CD4-positive, alpha-beta T cell treated with Interleukin-1 beta for 1 hour (primary cell): ENCODE measurements around the gene B3GNT8.
"Not testable (repeated sequence)": the region's sequence is repeated elsewhere in the genome, so short reads cannot be mapped to it uniquely, and the experiment has no call there.

ENCODE experiments used
- DNase-seq, 2 donors: peaks; one replicate each; pipeline ENCODE4 v3.0.0-alpha.2; 2020 to 2022

B3GNT8 gene

DNA sequence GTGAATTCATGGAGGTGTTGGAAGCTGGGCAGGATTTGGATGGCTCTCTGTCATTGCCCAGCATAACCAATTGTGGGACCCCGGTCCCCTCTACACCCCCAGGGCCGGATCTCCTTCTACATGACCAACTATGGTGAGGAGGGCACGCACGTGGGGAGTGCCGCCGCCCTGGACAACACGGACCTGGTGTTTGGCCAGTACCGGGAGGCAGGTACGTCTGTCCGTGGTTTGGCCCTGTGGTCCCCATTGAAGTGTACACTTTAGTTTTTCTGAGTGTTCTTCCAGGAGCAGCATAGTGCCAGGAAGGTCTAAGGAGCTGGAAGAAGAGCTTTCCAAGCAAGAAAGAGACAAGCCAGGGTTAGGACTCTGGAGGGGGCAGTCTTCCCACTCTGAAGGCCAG is 13.2 kb downstream of the B3GNT8 start:
- DNase-seq: no peak

DNA sequence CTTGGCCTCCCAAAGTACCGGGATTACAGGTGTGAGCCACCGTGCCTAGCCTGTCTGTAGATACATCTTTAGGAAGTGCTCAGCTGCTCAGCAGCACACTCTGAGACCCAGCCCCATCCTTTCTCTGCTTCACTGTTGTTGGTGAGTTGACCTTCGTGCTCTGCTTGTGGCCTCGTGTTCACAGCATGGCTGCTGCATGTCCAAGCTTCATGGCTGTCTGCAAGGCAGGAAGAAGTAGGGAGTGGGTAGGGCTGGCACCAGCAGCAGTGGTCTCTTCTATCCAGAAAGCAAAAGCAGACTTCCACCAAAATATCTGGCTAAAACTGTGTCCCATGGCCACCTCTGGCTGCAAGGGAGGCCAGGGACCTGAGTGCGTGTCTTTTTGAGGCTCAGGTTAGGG is 14.2 kb downstream of the B3GNT8 start:
- DNase-seq: no peak

DNA sequence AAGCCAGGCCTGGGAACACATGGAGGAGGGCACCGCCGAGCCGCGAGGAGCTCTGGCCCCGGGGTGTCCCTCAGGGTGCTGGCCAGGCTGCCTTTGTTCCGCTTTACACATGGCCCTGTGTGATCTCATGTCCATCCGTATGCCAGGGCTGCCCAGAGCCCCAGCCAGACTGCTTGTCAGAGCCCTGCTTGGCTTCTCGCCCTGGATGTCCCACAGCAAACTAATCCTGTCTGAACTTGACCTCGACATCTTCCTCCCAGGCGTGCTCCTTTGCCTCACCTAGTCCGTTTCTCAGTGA is 15.3 kb downstream of the B3GNT8 start:
- DNase-seq: no peak

DNA sequence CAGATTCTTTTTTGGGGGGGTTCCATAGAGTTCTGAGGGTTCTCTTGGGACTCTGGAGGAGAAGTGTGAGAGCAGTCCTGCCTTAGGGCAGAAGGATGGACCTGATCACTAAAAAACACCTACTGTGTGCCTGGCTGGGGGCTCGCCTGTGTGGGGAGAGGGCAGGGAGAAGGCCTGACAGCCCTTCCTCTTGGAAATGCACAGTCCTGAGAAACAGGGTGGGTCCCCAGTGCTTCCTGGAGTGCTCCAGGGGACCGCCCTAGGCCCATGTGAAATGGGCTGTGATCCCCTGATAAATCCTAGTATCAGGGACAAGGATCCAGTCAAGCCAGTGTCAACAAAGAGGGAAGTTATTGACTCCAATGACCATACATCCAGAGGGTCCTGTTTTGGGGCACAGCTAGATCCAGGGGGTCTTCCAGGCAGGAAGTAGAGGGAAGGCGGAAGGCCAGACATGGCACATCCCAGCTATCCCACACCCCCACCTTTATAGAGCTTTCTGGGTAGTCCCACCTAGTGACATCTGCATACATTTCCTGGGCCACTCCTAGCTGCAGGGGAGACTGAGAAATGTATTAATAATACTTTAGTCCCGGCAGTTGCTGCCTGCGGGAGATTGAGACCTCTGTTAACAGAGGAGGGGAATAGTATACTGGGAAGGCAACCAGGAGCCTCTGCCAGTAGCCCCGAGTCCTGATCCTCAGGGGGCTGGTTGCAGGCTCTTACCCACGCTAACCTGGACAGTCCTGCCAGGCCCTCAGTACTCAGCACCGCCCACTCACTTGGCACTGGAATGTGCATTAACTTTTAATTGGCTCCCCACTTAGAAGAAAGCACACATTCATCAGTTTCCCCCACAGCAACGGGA is 15.8 kb downstream of the B3GNT8 start:
- DNase-seq: no peak

DNA sequence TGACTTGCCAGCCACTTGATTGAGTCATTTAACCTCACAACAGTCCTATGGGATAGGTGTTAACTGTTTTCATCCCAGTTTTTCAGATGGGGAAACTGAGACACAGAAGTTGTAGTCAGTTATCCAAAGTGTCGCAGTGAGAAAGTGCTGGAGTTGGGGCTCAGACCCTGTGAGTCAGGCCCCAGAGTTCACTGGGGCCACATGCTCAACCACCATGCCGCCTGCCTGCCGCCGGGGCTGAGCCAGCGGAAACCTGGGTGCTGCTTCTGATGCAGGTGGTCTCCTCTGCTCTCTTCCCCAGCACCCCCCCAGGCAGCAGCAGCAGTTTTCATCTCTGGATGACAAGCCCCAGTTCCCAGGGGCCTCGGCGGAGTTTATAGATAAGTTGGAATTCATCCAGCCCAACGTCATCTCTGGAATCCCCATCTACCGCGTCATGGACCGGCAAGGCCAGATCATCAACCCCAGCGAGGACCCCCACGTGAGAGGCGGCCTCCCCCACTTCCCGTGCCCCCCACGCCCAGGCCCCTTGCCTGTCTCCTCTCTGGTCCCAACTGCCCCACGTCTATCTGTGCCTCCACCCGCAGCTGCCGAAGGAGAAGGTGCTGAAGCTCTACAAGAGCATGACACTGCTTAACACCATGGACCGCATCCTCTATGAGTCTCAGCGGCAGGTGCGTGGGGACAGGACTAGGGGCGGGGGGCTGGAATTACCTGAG is 16.7 kb downstream of the B3GNT8 start:
- no peak for DNase-seq

DNA sequence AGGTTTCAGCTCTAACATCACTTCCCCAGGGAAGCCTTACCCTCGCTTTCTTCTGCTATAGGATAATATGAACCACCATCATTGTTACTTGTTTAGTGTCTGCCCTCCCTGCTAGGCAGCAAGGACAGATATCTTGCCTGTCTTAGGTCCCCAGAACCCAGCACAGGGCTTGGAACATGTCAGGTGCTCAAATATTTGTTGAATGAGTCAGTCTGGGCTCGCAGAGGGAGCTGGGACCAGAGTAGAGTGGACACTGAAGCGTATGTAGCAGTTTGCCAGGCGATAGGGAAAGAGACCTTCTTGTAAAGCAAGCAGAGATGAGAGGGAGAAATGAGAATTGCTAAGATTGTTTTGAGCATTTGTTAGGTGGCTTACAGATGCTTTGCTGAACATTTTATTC is 17.9 kb downstream of the B3GNT8 start:
- DNase-seq: peak in 1 of 2 donors; percentile 13

DNA sequence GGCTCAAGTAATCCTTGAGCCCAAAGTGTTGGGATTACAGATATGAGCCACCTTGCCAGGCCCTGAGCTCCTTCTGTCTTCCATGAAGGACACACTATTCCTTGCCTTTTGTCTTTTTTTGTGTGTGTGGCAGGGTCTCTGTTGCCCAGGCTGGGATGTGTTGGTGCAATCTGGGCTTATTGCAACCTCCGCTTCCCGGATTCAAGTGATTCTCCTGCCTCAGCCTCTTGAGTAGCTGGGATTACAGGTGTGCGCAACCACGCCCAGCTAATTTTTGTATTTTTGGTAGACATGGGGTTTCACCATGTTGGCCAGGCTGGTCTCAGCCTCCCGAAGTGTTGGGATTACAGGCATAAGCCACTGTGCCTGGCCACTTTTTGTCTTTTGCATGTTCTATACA is 18.3 kb downstream of the B3GNT8 start:
- not testable (repeated sequence) for DNase-seq

DNA sequence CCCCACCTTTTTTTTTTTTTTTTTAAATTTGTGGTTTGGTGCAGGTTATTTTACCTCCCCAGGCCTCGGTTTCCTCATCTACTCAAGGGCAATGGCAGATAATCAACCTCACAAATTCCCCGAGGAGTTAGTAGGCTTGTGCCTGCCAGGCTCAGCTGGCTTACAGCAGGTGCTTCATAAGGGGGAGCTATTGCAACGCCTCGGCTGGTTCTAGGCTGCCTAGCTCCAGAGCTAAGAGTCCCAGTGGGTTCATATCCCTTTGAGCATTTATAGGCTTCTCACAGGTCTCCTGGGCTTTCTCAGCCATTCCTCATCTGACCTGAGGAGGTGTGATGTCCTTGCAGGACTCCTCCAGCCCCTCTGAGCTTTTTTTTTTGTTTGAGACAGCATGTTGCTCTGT is 18.9 kb downstream of the B3GNT8 start:
- no peak for DNase-seq

DNA sequence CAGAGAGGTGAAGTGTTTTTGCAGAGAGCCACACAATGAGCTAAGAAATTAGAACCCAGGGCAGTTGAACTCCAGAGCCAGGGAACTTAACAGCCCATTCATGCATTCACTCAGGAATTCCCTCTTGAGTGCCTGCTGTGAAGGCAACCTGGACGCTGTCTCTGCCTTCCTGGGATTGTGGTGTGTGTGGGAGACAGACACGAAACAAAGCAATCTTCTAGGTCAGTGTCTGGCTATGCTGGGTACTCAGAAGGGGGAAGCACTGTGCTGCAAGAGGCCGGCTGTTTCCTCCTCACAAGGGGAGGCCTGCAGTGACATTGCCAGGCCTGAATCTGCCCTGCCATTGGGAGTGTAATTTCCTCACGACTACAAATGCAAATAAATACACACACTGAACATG is 19.9 kb downstream of the B3GNT8 start:
- no peak for DNase-seq

DNA sequence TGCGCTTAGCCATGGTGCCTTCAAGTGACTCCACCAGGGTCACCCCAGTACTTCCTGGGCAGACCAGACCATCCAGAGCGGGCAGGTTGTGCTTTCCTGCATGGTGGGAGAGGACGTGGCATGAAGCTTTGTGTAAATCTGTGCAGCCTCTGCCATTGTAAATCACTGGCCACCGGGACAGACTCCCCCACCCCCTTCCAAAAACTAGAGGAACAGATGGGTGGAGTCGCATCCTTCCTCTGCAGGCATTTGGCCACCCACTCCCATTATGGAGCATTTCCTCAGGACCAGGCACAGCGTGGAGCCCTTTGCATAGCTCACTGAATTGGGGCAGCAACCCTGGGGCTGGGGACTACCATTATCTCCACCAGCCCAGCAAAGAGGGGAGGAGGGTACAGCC is 21.4 kb downstream of the B3GNT8 start:
- no peak for DNase-seq

DNA sequence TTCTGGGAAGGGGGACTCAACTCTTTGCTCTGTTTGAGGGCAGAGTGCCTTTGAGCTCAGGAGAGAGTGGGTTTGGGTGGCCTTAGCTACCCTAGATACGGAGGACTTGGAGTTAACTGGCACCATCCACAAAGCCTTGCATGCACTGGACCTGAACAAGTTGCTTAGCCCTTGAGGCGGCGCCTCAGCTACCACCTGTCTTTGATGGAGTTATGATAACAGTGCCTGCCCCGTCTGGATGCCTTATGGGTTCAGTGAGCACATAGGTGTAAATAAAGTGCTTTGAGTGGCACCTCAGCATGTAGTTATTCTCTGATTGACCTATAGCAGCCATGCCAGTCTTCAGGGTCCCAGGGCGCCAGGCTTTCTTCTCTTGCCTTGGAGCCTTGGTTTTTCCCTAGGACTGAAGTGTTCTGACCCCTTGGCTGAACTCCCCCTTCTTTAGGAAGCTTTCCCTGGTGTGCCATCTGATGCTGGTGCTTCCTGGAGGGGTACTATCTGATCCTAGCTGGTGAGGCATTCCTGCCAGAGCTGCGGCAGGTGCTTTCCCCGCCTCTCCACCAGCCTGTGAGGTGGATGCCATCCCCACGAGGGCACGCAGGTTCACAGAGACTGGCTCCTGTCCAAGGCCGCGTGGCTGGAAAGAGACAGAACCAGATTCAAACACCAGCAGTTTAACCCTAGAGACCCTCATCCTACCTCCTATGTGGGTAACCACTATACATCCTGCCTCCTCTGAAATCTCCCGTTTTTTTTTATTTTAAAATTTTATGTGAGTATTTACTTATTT is 23.8 kb downstream of the B3GNT8 start:
- DNase-seq: no peak

DNA sequence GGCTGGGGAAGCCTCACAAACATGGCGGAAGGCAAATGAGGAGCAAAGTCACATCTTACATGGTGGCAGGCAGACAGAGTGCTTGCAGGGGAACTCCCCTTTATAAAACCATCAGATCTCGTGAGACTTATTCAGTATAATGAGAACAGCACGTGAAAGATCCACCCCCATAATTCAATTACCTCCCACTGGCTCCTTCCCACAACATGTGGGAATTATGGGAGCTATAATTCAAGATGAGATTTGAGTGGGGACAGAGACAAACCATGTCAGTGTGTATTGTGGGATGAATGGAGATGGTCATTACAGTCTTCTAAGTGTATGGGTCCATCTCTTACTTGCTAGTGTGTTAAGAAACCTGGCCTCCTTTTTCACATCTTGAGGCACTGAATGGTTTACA is 25.2 kb downstream of the B3GNT8 start:
- DNase-seq: no peak

DNA sequence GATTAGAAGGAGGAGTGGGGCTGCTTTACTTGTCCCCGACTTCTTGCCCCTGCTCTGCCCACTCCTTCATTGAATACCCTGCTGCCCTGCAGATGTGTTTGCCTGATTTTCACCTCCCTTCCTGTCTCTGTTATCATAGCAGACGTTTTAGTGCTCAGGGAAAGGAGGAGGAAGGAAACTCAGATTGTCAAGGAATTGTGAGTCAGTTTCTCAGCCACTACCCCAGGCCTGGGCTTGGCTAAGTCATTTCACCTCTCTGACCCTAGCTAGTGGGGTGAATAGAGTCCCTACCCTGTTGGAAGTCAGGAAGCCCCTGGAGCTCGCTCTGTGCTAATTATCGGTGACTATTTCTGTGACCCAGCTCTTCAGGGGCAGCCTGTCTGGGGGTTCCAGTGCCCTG is 25.7 kb downstream of the B3GNT8 start:
- DNase-seq: no peak

DNA sequence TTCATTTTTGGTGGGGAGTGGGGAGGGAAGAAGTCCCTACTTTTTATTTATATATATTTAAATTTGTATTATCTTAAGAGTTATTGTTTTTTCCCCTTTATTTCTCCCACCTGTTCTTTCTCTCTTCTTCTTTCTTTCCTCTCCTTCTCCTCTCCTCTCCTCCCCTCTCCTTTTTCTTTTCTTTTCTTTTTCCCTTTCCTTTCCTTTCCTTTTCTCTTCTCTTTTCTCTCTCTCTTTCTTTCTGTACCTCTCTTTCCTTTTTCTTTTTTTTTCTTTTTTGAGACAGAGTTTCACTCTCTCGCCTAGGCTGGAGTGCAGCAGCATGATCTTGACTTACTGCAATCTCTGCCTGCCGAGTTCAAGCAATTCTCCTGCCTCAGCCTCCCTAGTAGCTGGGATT is 27.6 kb downstream of the B3GNT8 start:
- no peak for DNase-seq

DNA sequence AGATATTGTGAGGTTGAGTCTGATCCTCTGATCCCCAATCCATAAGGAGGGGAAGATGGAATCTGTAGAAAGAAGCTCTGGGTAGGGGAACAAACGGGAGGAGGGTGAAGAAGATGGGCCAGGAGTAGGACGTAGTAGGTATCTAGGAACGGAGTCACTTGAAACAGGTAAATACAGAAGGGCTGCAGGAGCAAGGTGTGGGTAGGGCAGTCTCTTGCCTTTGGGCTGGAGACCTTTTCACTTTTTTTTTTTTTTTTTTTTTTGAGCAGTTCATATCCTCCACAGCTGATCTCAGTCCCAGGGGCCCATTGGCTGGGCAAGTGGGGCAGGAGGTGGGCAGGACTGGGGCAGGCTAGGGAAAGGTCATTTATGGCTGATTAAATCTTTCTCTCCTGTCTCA is 28.1 kb downstream of the B3GNT8 start:
- no peak for DNase-seq

DNA sequence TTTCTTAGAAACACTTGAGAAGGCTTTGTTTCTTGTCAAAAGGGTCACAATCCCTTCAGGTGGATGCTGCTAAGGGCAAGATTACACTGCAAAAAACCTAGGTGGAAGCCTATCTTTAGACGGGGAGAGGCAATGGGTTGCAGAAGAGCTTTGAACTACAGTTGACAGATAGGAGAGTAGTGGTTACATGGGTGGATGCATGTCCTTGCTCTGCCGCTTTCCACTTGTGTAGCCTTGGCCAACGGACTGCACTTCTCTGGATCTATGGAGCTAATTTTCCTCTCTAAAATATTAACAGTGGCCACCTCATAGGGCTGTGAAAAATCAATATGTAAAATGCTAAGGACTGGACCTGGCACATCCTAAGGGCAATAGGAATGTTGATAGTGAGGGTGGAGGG is 28.6 kb downstream of the B3GNT8 start:
- no peak for DNase-seq

DNA sequence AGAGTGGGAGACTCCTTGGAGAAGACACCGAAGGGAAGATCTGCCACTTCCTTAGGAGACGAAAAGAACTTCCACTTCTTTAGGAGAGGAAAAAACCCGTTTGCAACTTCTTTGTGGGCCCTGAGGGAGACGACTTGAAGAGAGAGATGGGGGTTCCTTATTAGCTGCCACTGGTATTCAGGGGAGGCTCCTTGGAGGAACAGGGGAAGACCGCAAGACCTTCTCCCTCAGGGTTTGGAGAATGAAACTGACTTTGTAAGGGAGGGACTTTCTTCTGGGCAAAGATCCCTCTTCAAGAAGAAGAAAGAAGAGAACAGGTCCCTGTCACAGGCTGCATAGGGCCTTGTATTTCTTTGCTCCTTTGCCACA is 29.1 kb downstream of the B3GNT8 start:
- DNase-seq: no peak

DNA sequence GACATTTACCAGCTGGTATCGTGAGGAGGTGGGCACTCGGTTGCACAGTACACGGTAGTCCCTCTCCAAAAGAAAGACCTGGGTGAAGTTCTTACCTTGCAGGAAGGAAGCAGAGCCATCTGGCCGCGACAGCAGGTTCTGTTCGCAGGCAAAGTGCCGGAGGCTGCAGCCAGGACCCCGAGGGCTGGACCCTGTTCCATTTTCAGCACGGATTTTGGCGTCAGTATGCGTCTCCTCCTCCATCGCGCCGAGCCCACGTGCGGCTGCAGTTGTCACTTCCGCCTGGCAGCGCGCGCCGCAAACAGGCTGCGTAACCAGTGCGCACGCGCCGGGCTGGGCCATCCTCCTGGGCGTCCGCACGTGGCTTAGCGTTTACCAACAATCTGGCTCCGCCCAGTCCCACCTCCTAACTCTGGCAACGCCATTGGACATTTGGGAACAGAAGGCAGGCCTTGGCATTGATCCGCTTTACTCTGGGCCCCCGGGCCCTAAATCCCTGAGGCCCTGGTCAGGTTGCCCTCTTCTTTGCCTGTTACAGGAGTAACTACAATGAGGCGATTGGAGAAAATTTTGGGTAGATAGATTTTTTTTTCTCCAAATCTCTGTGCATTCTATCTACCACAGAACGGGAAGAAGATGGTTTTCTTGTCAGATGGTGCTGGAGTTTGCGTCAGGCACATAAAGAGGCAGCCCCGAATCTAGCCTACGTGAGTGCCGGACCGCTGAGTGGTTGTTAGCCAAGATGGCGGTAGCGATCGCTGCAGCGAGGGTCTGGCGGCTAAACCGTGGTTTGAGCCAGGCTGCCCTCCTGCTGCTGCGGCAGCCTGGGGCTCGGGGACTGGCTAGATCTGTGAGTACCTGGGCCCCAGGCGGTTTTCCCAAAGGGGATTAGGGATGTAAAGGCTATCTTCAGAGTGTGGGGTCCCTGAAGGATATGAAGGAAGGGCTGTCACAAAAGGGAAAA is 29.8 kb downstream of the B3GNT8 start, which contains the start of the genes BCKDHA and EXOSC5:
BCKDHA (plus strand) TSS at position 733 of the 964 bp plus-strand sequence; CDS start at position 743, 10 bp downstream.
EXOSC5 (minus strand) TSS at position 274 of the 964 bp plus-strand sequence; CDS start at position 243, 31 bp downstream.
- peak; percentile 100 for DNase-seq

DNA sequence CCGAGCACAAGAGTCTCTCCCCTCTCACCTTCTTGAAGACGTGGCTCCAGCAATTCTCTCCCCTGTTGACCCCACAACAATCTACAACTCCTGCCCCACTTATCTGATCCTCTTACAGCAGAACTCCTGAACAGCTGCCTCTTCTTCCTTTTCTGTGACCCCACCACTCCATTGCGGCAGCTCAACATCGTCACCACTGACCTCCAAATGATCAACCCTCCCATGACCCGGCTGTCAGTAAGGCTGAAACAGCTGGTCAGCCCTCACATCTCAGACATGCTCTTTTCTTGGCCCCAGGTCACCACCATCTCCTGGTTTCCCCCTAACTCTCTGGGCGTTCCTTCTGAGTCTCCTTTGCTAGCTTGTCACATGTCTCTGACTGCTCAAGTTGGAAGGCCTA is 31.8 kb downstream of the B3GNT8 start:
- DNase-seq: no peak

DNA sequence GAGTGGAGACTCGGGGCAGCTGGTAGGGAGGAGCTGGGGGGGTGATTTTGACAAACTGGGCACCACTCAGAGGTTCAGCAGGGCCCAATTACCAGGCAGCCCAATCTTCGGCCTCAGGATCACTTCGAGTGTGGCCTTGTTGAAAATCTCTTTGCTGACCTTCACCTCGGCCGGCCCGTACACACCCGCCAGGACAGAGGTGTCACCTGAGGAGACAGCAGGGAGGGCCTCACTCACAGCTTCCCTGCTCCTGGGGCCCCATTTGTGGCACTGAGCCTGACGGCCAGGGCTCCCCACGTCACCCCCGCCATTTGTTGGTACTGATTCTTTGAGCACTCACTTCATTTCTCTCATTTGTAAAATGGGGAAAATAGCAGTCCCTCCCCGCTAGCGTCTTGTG is 34.4 kb downstream of the B3GNT8 start:
- no peak for DNase-seq

DNA sequence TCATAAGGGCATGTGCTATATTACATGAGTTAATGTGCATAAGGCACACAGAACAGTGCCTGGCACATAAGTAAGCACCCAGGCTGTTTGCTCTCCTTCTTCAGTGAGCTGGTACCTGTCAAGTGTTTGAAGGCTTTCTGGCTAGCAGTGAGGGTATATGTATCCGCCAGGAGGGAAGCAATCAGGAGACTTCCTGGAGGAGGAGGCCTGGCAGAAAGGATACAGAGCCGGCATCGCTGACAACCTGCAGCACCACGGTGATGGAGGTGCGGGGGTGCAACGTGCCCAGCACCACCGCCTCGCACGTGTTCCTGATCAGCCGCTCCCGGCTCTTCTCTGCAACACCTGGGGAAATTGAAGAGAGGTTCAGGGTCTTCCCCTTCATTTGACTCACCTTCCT is 35.6 kb downstream of the B3GNT8 start:
- DNase-seq: no peak

DNA sequence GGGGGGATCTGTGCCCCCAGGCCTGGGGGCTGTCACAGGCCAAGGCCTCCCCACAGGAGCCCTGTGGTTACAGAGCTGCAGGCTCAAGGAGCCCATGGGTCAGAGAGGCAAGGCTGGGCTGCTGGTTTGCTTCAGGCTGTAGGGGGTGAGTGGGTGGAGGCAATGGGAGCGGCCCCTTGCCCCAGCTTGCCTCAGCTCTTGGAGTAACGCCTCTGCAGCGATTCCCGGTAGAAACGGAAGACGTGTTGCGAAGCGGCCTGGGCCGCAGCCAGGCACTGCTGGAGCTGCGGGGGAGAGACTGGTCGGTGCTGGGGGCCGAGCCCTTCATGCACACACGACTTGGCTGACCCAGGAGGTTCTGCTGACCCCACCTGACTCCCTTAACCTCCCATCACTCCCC is 40.7 kb downstream of the B3GNT8 start:
- no peak for DNase-seq
